Activated gamma-delta T cell treated with Interleukin-2 at 50 U/mL for 16 hours (primary cell): ENCODE measurements around the gene PABPN1.
"Not testable (repeated sequence)": the region's sequence is repeated elsewhere in the genome, so short reads cannot be mapped to it uniquely, and the experiment has no call there.

Source experiments
- DNase-seq: peaks from one replicate; pipeline ENCODE4 v3.0.0-alpha.2; 2020

PABPN1 gene

GRCh38 chr14:23320584-23321571 is at the start of gene PABPN1:
Gene PABPN1 (plus strand): TSS chr14:23321457. CDS start chr14:23321470, 13 bp downstream.
- peak; percentile 97 for DNase-seq

GRCh38 chr14:23275412-23275811 is 45.8 kb upstream of the PABPN1 start:
- DNase-seq, result no peak

- no peak for DNase-seq
Measured at GRCh38 chr14:23277189-23277588, 44.1 kb upstream of the PABPN1 start.

GRCh38 chr14:23277928-23278327 is 43.3 kb upstream of the PABPN1 start:
- DNase-seq, result not testable (repeated sequence)

- no peak for DNase-seq
Measured at GRCh38 chr14:23281247-23281646, 40.0 kb upstream of the PABPN1 start.

- DNase-seq, result no peak
Measured at GRCh38 chr14:23284654-23285529, 36.4 kb upstream of the PABPN1 start.

GRCh38 chr14:23285530-23286019 is 35.7 kb upstream of the PABPN1 start:
- no peak for DNase-seq

GRCh38 chr14:23286020-23286901 is 35.0 kb upstream of the PABPN1 start, which contains the start of gene HOMEZ:
Gene HOMEZ (minus strand): TSS chr14:23286132. CDS start chr14:23285952, 180 bp downstream.
- DNase-seq, result peak; percentile 98

- DNase-seq, result no peak
Measured at GRCh38 chr14:23286902-23287479, 34.3 kb upstream of the PABPN1 start.

- peak; percentile 47 for DNase-seq
Measured at GRCh38 chr14:23294734-23295561, 26.3 kb upstream of the PABPN1 start.

- no peak for DNase-seq
Measured at GRCh38 chr14:23296012-23296777, 25.1 kb upstream of the PABPN1 start.

GRCh38 chr14:23297096-23297495 is 24.2 kb upstream of the PABPN1 start:
- DNase-seq, result no peak

GRCh38 chr14:23297611-23298277 is 23.5 kb upstream of the PABPN1 start:
- DNase-seq, result no peak

- DNase-seq, result no peak
Measured at GRCh38 chr14:23299211-23299957, 21.9 kb upstream of the PABPN1 start.

GRCh38 chr14:23299986-23300686 is 21.1 kb upstream of the PABPN1 start:
- DNase-seq, result no peak

GRCh38 chr14:23300687-23301223 is 20.5 kb upstream of the PABPN1 start:
- DNase-seq, result no peak

GRCh38 chr14:23301288-23301968 is 19.8 kb upstream of the PABPN1 start:
- DNase-seq, result peak; percentile 94
